Stimulated activated CD4-positive, alpha-beta T cell treated with anti-CD3 and anti-CD28 coated beads, TNF-alpha, amount 100 ng/mL, for 4 hours (primary cell): ENCODE data around the gene XCL2.

Source experiments
- DNase-seq, 3 experiments: peaks; one replicate each; pipeline ENCODE4 v3.0.0-alpha.2; 2020; ENCODE audit warnings: low read depth in 3 of 3

Gene XCL2

GRCh38 chr1:168513656-168514404 lies 30.0 kb downstream of the XCL2 start:
- no peak for DNase-seq

GRCh38 chr1:168512864-168513595 lies 30.8 kb downstream of the XCL2 start:
- DNase-seq, result no peak

- no peak for DNase-seq
Observed at GRCh38 chr1:168509875-168510791, 33.7 kb downstream of the XCL2 start.

- no peak for DNase-seq
Observed at GRCh38 chr1:168509210-168509609, 34.6 kb downstream of the XCL2 start.

- DNase-seq, result no peak
Observed at GRCh38 chr1:168507828-168508227, 36.0 kb downstream of the XCL2 start.

- DNase-seq, result no peak
Observed at GRCh38 chr1:168507231-168507630, 36.6 kb downstream of the XCL2 start.

GRCh38 chr1:168506204-168506819 lies 37.5 kb downstream of the XCL2 start:
- DNase-seq, result no peak

GRCh38 chr1:168505006-168505405 lies 38.8 kb downstream of the XCL2 start:
- DNase-seq, result no peak

- DNase-seq, result no peak
Observed at GRCh38 chr1:168504064-168504837, 39.5 kb downstream of the XCL2 start.

- DNase-seq, result no peak
Observed at GRCh38 chr1:168499688-168500049, 44.1 kb downstream of the XCL2 start.

- no peak for DNase-seq
Observed at GRCh38 chr1:168498956-168499687, 44.7 kb downstream of the XCL2 start.

- DNase-seq, result no peak
Observed at GRCh38 chr1:168498159-168498631, 45.6 kb downstream of the XCL2 start.

GRCh38 chr1:168497376-168497950 lies 46.3 kb downstream of the XCL2 start:
- no peak for DNase-seq

GRCh38 chr1:168491527-168492164 lies 52.2 kb downstream of the XCL2 start:
- no peak for DNase-seq
